Activated T-helper 1 cell treated with anti-CD3 and anti-CD28 coated beads, Interleukin-12 subunit alpha, Interleukin-12 subunit beta, Interleukin-2, Interleukin-4 antibody, amounts not matched to agents 30 ng/mL and 10 ng/mL and 1 ng/mL, durations not matched to agents 14 hours and 24 hours and 36 hours (primary cell): ENCODE measurements around the gene FNDC10. TPM values are rescaled to one million over a fixed set of nuclear protein-coding genes. Genes with fewer than 3 reads are reported as not detected.
A peak's percentile ranks its signal among the peaks of the same experiment; 100 is the strongest.

Experiments used
- DNase-seq: peaks from one replicate; pipeline ENCODE4 v3.0.0; 2021; ENCODE audit warnings: low spot score
- H3K27ac Mint-ChIP-seq: one replicate; pipeline ENCODE4 v1.8.0; 2021; ENCODE audit warnings: mild to moderate bottlenecking, mixed read lengths
- H3K27me3 Mint-ChIP-seq: one replicate; pipeline ENCODE4 v1.8.0; 2022; ENCODE audit warnings: mild to moderate bottlenecking, moderate library complexity, mixed read lengths; ENCODE audit not compliant: insufficient read depth
- H3K36me3 Mint-ChIP-seq: one replicate; pipeline ENCODE4 v1.8.0; 2021; ENCODE audit warnings: low read depth, mixed read lengths
- H3K4me1 Mint-ChIP-seq: one replicate; pipeline ENCODE4 v1.8.0; 2021; ENCODE audit warnings: low read depth, mixed read lengths
- H3K4me3 Mint-ChIP-seq: one replicate; pipeline ENCODE4 v1.8.0; 2021; ENCODE audit warnings: mild to moderate bottlenecking, moderate library complexity, mixed read lengths
- H3K9me3 Mint-ChIP-seq: one replicate; pipeline ENCODE4 v1.8.0; 2021; ENCODE audit warnings: mixed read lengths
- intact Hi-C: fragments of 100-400 bp; cut with micrococcal nuclease; formaldehyde crosslinking; loops from one replicate; pipeline ENCODE4 v1.15.1; 2024
- total RNA-seq: library from RNA; stranded (reverse); gene quantifications from 2 replicates; pipeline ENCODE4 v1.2.3, GENCODE V29; 2022

Gene FNDC10
- total RNA-seq, 1 donor from 2014 or later, result 14.9 TPM

GRCh38 chr1:1631782-1632420, 32.0 kb upstream of the FNDC10 start, which contains the start of gene MMP23B:
TSS of gene MMP23B (plus strand) at chr1:1632173. CDS start at chr1:1632219, 46 bp downstream.
- peaks cover 4% of the 10 kb centered on the region for H3K27me3 Mint-ChIP-seq
- no peak within 1 kb of the TSS for H3K27ac Mint-ChIP-seq
- intact Hi-C loops, result loop anchor here (2.0 kb wide), 2 partner anchors 17 to 27 kb away; partner anchors contain the start of genes CDK11B and MIB2
- H3K4me3 Mint-ChIP-seq, result peak within 1 kb of the TSS; percentile 30
- no peak for DNase-seq
- H3K4me1 Mint-ChIP-seq, result no peaks in the 10 kb centered on the region
- H3K36me3 Mint-ChIP-seq, result peaks cover 2% of the 10 kb centered on the region
- no peaks in the 10 kb centered on the region for H3K9me3 Mint-ChIP-seq

- Mint-ChIP-seq H3K4me3 (peak overlapping the region; percentile 30), H3K27me3 (peaks cover 4% of the 10 kb centered on the region), H3K27ac (no peak overlapping the region), H3K36me3 (peaks cover 2% of the 10 kb centered on the region), H3K9me3 (no peaks in the 10 kb centered on the region), H3K4me1 (no peaks in the 10 kb centered on the region)
- intact Hi-C loops, result loop anchor here (2.0 kb wide), 2 partner anchors 16 to 28 kb away; partner anchors contain the start of genes CDK11B and MIB2
- no peak for DNase-seq
Observed at GRCh38 chr1:1630965-1631781, 31.2 kb upstream of the FNDC10 start.

- H3K36me3 Mint-ChIP-seq, result peaks cover 2% of the 10 kb centered on the region
- intact Hi-C loops, result loop anchor here (2.0 kb wide), 2 partner anchors 16 to 28 kb away; partner anchors contain the start of genes CDK11B and MIB2
- H3K27me3 Mint-ChIP-seq, result peaks cover 4% of the 10 kb centered on the region
- H3K4me1 Mint-ChIP-seq, result no peaks in the 10 kb centered on the region
- no peaks in the 10 kb centered on the region for H3K9me3 Mint-ChIP-seq
- DNase-seq, result peak; percentile 94
- peak overlapping the region; percentile 89 for H3K27ac Mint-ChIP-seq
- H3K4me3 Mint-ChIP-seq, result peak overlapping the region; percentile 85
Observed at GRCh38 chr1:1630191-1630964, 30.4 kb upstream of the FNDC10 start.

GRCh38 chr1:1629430-1630190, 29.7 kb upstream of the FNDC10 start:
- peaks cover 4% of the 10 kb centered on the region for H3K27me3 Mint-ChIP-seq
- no peaks in the 10 kb centered on the region for H3K4me1 Mint-ChIP-seq
- H3K4me3 Mint-ChIP-seq, result peak overlapping the region; percentile 42
- peaks cover 2% of the 10 kb centered on the region for H3K36me3 Mint-ChIP-seq
- no peaks in the 10 kb centered on the region for H3K9me3 Mint-ChIP-seq
- peak; percentile 37 for DNase-seq
- intact Hi-C loops, result loop anchor here (2.0 kb wide), 2 partner anchors 15 to 29 kb away; partner anchors contain the start of genes CDK11B and MIB2
- H3K27ac Mint-ChIP-seq, result peak overlapping the region; percentile 65

- Mint-ChIP-seq H3K27ac (no peak overlapping the region), H3K36me3 (peaks cover 2% of the 10 kb centered on the region), H3K9me3 (no peaks in the 10 kb centered on the region), H3K4me1 (no peaks in the 10 kb centered on the region), H3K4me3 (no peak overlapping the region), H3K27me3 (peaks cover 4% of the 10 kb centered on the region)
- intact Hi-C loops, result no loop called here
- no peak for DNase-seq
Observed at GRCh38 chr1:1628754-1629429, 29.0 kb upstream of the FNDC10 start.

- Mint-ChIP-seq H3K27ac (no peak overlapping the region), H3K36me3 (peaks cover 2% of the 10 kb centered on the region)
- intact Hi-C loops, result no loop called here
Observed at GRCh38 chr1:1627829-1628753, 28.2 kb upstream of the FNDC10 start.

GRCh38 chr1:1627261-1627828, 27.4 kb upstream of the FNDC10 start:
- H3K4me1 Mint-ChIP-seq, result no peaks in the 10 kb centered on the region
- H3K27ac Mint-ChIP-seq, result no peak overlapping the region
- no peak overlapping the region for H3K4me3 Mint-ChIP-seq
- intact Hi-C loops, result no loop called here
- no peaks in the 10 kb centered on the region for H3K9me3 Mint-ChIP-seq
- no peak for DNase-seq
- peaks cover 4% of the 10 kb centered on the region for H3K27me3 Mint-ChIP-seq
- H3K36me3 Mint-ChIP-seq, result peaks cover 2% of the 10 kb centered on the region

More at GRCh38 chr1:1627829-1628753, 28.2 kb upstream of the FNDC10 start:
- Mint-ChIP-seq H3K4me1 (no peaks in the 10 kb centered on the region), H3K4me3 (no peak overlapping the region), H3K27me3 (peaks cover 4% of the 10 kb centered on the region), H3K9me3 (no peaks in the 10 kb centered on the region)
- DNase-seq, result no peak

GRCh38 chr1:1626207-1627141, 26.5 kb upstream of the FNDC10 start:
- H3K4me3 Mint-ChIP-seq, result no peak overlapping the region
- peaks cover 2% of the 10 kb centered on the region for H3K36me3 Mint-ChIP-seq
- no peak overlapping the region for H3K27ac Mint-ChIP-seq
- no peaks in the 10 kb centered on the region for H3K4me1 Mint-ChIP-seq
- intact Hi-C loops, result no loop called here
- no peak for DNase-seq
- H3K9me3 Mint-ChIP-seq, result no peaks in the 10 kb centered on the region
- H3K27me3 Mint-ChIP-seq, result peaks cover 2% of the 10 kb centered on the region

- no peak for DNase-seq
- H3K4me1 Mint-ChIP-seq, result no peaks in the 10 kb centered on the region
- no peaks in the 10 kb centered on the region for H3K9me3 Mint-ChIP-seq
- no peak overlapping the region for H3K4me3 Mint-ChIP-seq
- intact Hi-C loops, result no loop called here
- no peak overlapping the region for H3K27ac Mint-ChIP-seq
- H3K27me3 Mint-ChIP-seq, result peaks cover 2% of the 10 kb centered on the region
- peaks cover 2% of the 10 kb centered on the region for H3K36me3 Mint-ChIP-seq
Observed at GRCh38 chr1:1625824-1626206, 25.9 kb upstream of the FNDC10 start.

GRCh38 chr1:1625404-1625775, 25.5 kb upstream of the FNDC10 start:
- H3K4me1 Mint-ChIP-seq, result no peaks in the 10 kb centered on the region
- peaks cover 2% of the 10 kb centered on the region for H3K36me3 Mint-ChIP-seq
- H3K27ac Mint-ChIP-seq, result no peak overlapping the region
- no peak for DNase-seq
- H3K9me3 Mint-ChIP-seq, result no peaks in the 10 kb centered on the region
- intact Hi-C loops, result no loop called here
- H3K27me3 Mint-ChIP-seq, result peaks cover 2% of the 10 kb centered on the region
- H3K4me3 Mint-ChIP-seq, result no peak overlapping the region
